Effector memory CD4-positive, alpha-beta T cell (primary cell): ENCODE measurements around the gene PLAC9.
"Not testable (repeated sequence)": the region's sequence is repeated elsewhere in the genome, so short reads cannot be mapped to it uniquely, and the experiment has no call there.

Experiments
- DNase-seq, 3 donors: peaks; one replicate each; pipeline ENCODE4 v3.0.0-alpha.2; 2020
- H3K27ac ChIP-seq: 2 replicates; pipeline ENCODE4 v1.7.0; 2013; ENCODE audit warnings: mild to moderate bottlenecking, low read length, moderate library complexity; ENCODE audit not compliant: insufficient read depth, poor library complexity, severe bottlenecking
- H3K27me3 ChIP-seq: replicated peaks from 2 replicates; pipeline ENCODE4 v1.7.0; 2013; ENCODE audit warnings: mild to moderate bottlenecking, low read length; ENCODE audit not compliant: insufficient read depth, control insufficient read depth, poor library complexity, severe bottlenecking
- H3K36me3 ChIP-seq: 2 replicates; pipeline ENCODE4 v1.7.0; 2013; ENCODE audit warnings: mild to moderate bottlenecking, low read length, moderate library complexity; ENCODE audit not compliant: control insufficient read depth, insufficient read depth
- H3K4me1 ChIP-seq: 2 replicates; pipeline ENCODE4 v1.7.0; 2013; ENCODE audit warnings: low read length, mild to moderate bottlenecking; ENCODE audit not compliant: control insufficient read depth, insufficient read depth, poor library complexity, severe bottlenecking
- H3K4me3 ChIP-seq: 2 replicates; pipeline ENCODE4 v1.7.0; 2013; ENCODE audit warnings: low read length, low read depth, mild to moderate bottlenecking; ENCODE audit not compliant: insufficient read depth, poor library complexity, severe bottlenecking
- H3K9me3 ChIP-seq: 2 replicates; pipeline ENCODE4 v1.7.0; 2013; ENCODE audit warnings: mild to moderate bottlenecking, low read length, moderate library complexity; ENCODE audit not compliant: control insufficient read depth

Gene PLAC9

GRCh38 chr10:80137920-80138319, 5.4 kb downstream of the PLAC9 start:
- no peak overlapping the region for H3K27ac ChIP-seq
- no peak overlapping the region for H3K4me3 ChIP-seq
- H3K4me1 ChIP-seq = no peaks in the 10 kb centered on the region
- H3K27me3 ChIP-seq = peaks cover 7% of the 10 kb centered on the region
- H3K36me3 ChIP-seq = no peaks in the 10 kb centered on the region
- no peak for DNase-seq
- no peaks in the 10 kb centered on the region for H3K9me3 ChIP-seq

GRCh38 chr10:80139265-80139664, 6.7 kb downstream of the PLAC9 start:
- no peak overlapping the region for H3K4me3 ChIP-seq
- no peaks in the 10 kb centered on the region for H3K36me3 ChIP-seq
- no peak overlapping the region for H3K27ac ChIP-seq
- no peaks in the 10 kb centered on the region for H3K9me3 ChIP-seq
- DNase-seq = no peak
- H3K27me3 ChIP-seq = no peaks in the 10 kb centered on the region
- peaks cover 9% of the 10 kb centered on the region for H3K4me1 ChIP-seq

- DNase-seq = no peak
- Histone ChIP-seq H3K27ac (no peak overlapping the region), H3K9me3 (no peaks in the 10 kb centered on the region), H3K27me3 (no peaks in the 10 kb centered on the region), H3K36me3 (no peaks in the 10 kb centered on the region), H3K4me1 (peaks cover 17% of the 10 kb centered on the region), H3K4me3 (no peak overlapping the region)
Measured at GRCh38 chr10:80140251-80140650, 7.7 kb downstream of the PLAC9 start.

GRCh38 chr10:80141696-80142460, 9.3 kb downstream of the PLAC9 start:
- Histone ChIP-seq H3K27me3 (no peaks in the 10 kb centered on the region), H3K9me3 (no peaks in the 10 kb centered on the region), H3K27ac (no peak overlapping the region), H3K36me3 (no peaks in the 10 kb centered on the region), H3K4me1 (peaks cover 17% of the 10 kb centered on the region), H3K4me3 (no peak overlapping the region)
- DNase-seq = no peak

GRCh38 chr10:80144067-80144695, 11.7 kb downstream of the PLAC9 start:
- Histone ChIP-seq H3K36me3 (no peaks in the 10 kb centered on the region), H3K4me3 (peak overlapping the region; percentile 54), H3K9me3 (no peaks in the 10 kb centered on the region), H3K27me3 (no peaks in the 10 kb centered on the region), H3K27ac (no peak overlapping the region), H3K4me1 (peaks cover 17% of the 10 kb centered on the region)
- DNase-seq = peak in 1 of 3 donors; percentile 6

GRCh38 chr10:80144696-80145131, 12.2 kb downstream of the PLAC9 start:
- Histone ChIP-seq H3K27me3 (no peaks in the 10 kb centered on the region), H3K36me3 (peaks cover 2% of the 10 kb centered on the region), H3K4me1 (peaks cover 17% of the 10 kb centered on the region), H3K9me3 (no peaks in the 10 kb centered on the region), H3K27ac (no peak overlapping the region), H3K4me3 (peak overlapping the region; percentile 54)
- DNase-seq = no peak

- peaks cover 17% of the 10 kb centered on the region for H3K4me1 ChIP-seq
- not testable (repeated sequence) for H3K36me3 ChIP-seq, H3K27me3 ChIP-seq, H3K27ac ChIP-seq, H3K4me3 ChIP-seq, DNase-seq, H3K9me3 ChIP-seq
Measured at GRCh38 chr10:80145406-80146308, 13.1 kb downstream of the PLAC9 start.

GRCh38 chr10:80146918-80147317, 14.4 kb downstream of the PLAC9 start:
- H3K27ac ChIP-seq = no peak overlapping the region
- no peak overlapping the region for H3K4me3 ChIP-seq
- peaks cover 16% of the 10 kb centered on the region for H3K36me3 ChIP-seq
- H3K9me3 ChIP-seq = no peaks in the 10 kb centered on the region
- peaks cover 17% of the 10 kb centered on the region for H3K4me1 ChIP-seq
- DNase-seq = no peak
- no peaks in the 10 kb centered on the region for H3K27me3 ChIP-seq

GRCh38 chr10:80148166-80148805, 15.8 kb downstream of the PLAC9 start:
- DNase-seq = no peak
- Histone ChIP-seq H3K27me3 (no peaks in the 10 kb centered on the region), H3K4me1 (peaks cover 17% of the 10 kb centered on the region), H3K36me3 (peaks cover 29% of the 10 kb centered on the region), H3K9me3 (no peaks in the 10 kb centered on the region), H3K27ac (no peak overlapping the region), H3K4me3 (no peak overlapping the region)
